HG02884 (cell line): ENCODE data around the gene NME8.
"Not testable (repeated sequence)": the region's sequence is repeated elsewhere in the genome, so short reads cannot be mapped to it uniquely, and the experiment has no call there.

Experiments
- ATAC-seq: cut with Tn5 transposase; IDR thresholded peaks from one replicate; pipeline ENCODE4 v1.9.1; 2021; ENCODE audit warnings: mild to moderate bottlenecking, moderate library complexity; ENCODE audit not compliant: unreplicated experiment

Gene NME8

GRCh38 chr7:37848297-37848696, at the start of gene NME8:
NME8 (plus strand) TSS chr7:37848597; CDS start chr7:37850267, 1,670 bp downstream.
- ATAC-seq, result no peak

GRCh38 chr7:37806152-37806551, 42.2 kb upstream of the NME8 start:
- no peak for ATAC-seq

- not testable (repeated sequence) for ATAC-seq
These were observed 36.2 kb upstream of the NME8 start for GRCh38 chr7:37812161-37812580.

- peak; percentile 76 for ATAC-seq
These were observed 32.6 kb upstream of the NME8 start for GRCh38 chr7:37815671-37816371.

GRCh38 chr7:37816922-37817590, 31.3 kb upstream of the NME8 start:
- no peak for ATAC-seq

GRCh38 chr7:37817591-37817960, 30.8 kb upstream of the NME8 start:
- ATAC-seq, result no peak

GRCh38 chr7:37817996-37818720, 30.2 kb upstream of the NME8 start:
- ATAC-seq, result no peak

GRCh38 chr7:37820708-37821468, 27.5 kb upstream of the NME8 start:
- no peak for ATAC-seq

- no peak for ATAC-seq
These were observed 25.5 kb upstream of the NME8 start for GRCh38 chr7:37822946-37823345.

- no peak for ATAC-seq
These were observed 24.8 kb upstream of the NME8 start for GRCh38 chr7:37823557-37823956.

GRCh38 chr7:37825038-37825437, 23.4 kb upstream of the NME8 start:
- no peak for ATAC-seq

GRCh38 chr7:37826825-37827224, 21.6 kb upstream of the NME8 start:
- no peak for ATAC-seq

- ATAC-seq, result no peak
These were observed 17.2 kb upstream of the NME8 start for GRCh38 chr7:37831244-37831643.

- peak; percentile 73 for ATAC-seq
These were observed 16.2 kb upstream of the NME8 start for GRCh38 chr7:37832194-37832593.

- no peak for ATAC-seq
These were observed 15.1 kb upstream of the NME8 start for GRCh38 chr7:37833107-37833817.

GRCh38 chr7:37833818-37834146, 14.6 kb upstream of the NME8 start:
- no peak for ATAC-seq

GRCh38 chr7:37853468-37853867, 5.1 kb downstream of the NME8 start:
- no peak for ATAC-seq

- no peak for ATAC-seq
These were observed 33.7 kb downstream of the NME8 start for GRCh38 chr7:37882086-37882485.

- no peak for ATAC-seq
These were observed 45.0 kb downstream of the NME8 start for GRCh38 chr7:37893359-37893758.

GRCh38 chr7:37894671-37895070, 46.3 kb downstream of the NME8 start:
- no peak for ATAC-seq
